Measurements from ENCODE around the gene ALDH1L2.
"Not testable (repeated sequence)": the region's sequence is repeated elsewhere in the genome, so short reads cannot be mapped to it uniquely, and the experiment has no call there.

ALDH1L2 gene

DNA sequence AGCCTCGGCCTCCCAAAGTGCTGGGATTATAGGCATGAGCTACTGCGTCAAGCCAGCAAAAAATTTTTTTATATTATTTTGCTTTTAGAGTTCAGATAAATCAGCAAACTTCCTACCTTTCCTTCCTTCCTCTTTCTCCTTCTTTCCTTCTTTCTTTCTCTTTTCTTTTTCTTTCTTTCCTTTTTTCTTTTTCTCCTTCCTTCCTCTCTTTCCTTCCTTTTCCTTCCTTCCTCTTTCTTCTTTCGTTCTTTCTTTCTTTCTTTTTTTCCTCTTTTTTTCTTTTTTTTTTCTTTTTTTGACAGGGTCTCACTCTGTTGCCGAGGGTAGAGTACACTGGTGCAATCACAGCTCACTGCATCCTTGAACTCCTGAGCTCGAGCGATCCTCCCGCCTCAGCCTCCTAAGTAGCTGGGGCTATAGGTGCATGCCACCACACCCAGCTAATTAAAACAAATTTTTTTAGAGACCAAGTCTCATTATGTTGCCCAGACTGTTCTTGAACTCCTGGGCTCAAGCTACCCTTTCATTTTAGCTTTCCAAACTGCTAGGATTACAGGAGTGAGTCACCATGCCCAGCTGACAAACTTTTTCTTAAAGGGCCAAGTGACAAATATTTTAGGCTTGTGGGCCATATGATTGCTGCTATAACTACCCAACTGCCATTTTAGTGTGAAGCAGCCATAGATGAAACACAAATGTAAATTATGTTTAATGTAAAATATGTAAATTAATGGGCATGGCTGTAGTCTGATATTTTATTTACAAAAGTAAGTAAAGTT, 16.1 kb upstream of the ALDH1L2 start:
- ChIA-PET CTCF (interaction anchor here (0.6 kb wide), 1 partner anchor 25 kb away, joined by 4 read pairs; no protein-coding TSS in a partner anchor), POLR2A (no interaction called here)
- DNase-seq (ENCODE audit: extremely low spot score), result no peak
- no peak for TF ChIP-seq L3MBTL2 (conservative IDR thresholded peaks at IDR 0.05)

DNA sequence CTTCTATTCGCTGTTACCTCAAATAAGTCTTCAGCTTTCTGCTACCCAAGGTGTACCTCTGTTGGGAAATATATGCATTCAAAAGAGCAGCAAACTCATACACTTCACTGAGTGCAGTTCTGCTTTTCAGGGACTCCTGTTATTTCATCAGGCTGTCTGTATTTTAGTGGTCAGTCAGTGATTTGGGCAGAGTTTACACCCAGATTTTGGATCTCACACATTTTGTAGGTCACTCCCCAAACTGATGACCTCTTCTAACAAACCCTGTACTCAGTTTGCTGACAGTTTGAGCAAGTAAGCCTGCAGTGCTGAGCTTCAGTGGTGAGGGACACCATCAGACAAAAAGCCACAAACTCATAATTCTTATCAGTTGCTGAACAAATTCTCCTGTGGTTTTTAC, 15.1 kb upstream of the ALDH1L2 start:
- TF ChIP-seq LEF1 (IDR thresholded peaks at IDR 0.05; ENCODE audit: borderline replicate concordance), result no peak
- TF ChIP-seq ZNF384 (IDR thresholded peaks at IDR 0.05), result no peak
- no peak for TF ChIP-seq FOXK2 (IDR thresholded peaks at IDR 0.05)
- no peak for TF ChIP-seq SUZ12 (IDR thresholded peaks at IDR 0.05)
- no peak for TF ChIP-seq BHLHE40 (IDR thresholded peaks at IDR 0.05; ENCODE audit: borderline replicate concordance)
- TF ChIP-seq HDGF (IDR thresholded peaks at IDR 0.05; ENCODE audit: borderline replicate concordance), result no peak
- no peak for TF ChIP-seq ELF4 (IDR thresholded peaks at IDR 0.05)
- TF ChIP-seq L3MBTL2 (conservative IDR thresholded peaks at IDR 0.05), result no peak
- TF ChIP-seq, protein P1, sequence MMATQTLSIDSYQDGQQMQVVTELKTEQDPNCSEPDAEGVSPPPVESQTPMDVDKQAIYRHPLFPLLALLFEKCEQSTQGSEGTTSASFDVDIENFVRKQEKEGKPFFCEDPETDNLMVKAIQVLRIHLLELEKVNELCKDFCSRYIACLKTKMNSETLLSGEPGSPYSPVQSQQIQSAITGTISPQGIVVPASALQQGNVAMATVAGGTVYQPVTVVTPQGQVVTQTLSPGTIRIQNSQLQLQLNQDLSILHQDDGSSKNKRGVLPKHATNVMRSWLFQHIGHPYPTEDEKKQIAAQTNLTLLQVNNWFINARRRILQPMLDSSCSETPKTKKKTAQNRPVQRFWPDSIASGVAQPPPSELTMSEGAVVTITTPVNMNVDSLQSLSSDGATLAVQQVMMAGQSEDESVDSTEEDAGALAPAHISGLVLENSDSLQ (IDR thresholded peaks at IDR 0.05), result no peak
- TF ChIP-seq NFRKB (IDR thresholded peaks at IDR 0.05), result no peak
- TF ChIP-seq ARNT (IDR thresholded peaks at IDR 0.05), result no peak
- no peak for TF ChIP-seq FOXA1 (IDR thresholded peaks at IDR 0.05)
- no peak for TF ChIP-seq CTBP1 (IDR thresholded peaks at IDR 0.05; ENCODE audit: borderline replicate concordance)
- no peak for TF ChIP-seq TARDBP (IDR thresholded peaks at IDR 0.05)
- no peak for TF ChIP-seq FOXM1 (IDR thresholded peaks at IDR 0.05; ENCODE audit: borderline replicate concordance)
- TF ChIP-seq SP1 (IDR thresholded peaks at IDR 0.05), result no peak
- DNase-seq (ENCODE audit: extremely low spot score), result no peak
- POLR2A ChIA-PET, result interaction anchor here (1.2 kb wide), 1 partner anchor 9 kb away, joined by 3 read pairs; the partner anchor contains the start of gene WASHC4
- CTCF ChIA-PET, result no interaction called here

DNA sequence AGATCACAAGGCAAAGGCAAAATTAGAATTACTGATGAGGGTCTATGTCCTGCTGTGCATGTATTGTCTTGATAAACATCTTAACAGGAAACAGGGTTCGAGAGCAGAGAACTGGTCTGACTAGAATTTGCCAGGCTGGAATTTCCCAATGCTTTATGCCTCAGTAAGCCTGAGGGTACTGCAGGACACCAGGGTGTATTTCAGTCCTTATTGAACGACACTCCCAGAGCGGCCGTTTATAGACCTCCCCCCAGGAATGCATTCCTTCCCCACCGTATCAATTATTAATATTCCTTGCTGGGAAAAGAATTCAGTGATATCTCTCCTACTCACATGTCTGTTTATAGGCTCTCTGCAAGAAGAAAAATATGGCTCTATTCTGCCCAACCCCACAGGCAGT, 11.1 kb upstream of the ALDH1L2 start:
- CTCF ChIA-PET; POLR2A ChIA-PET; DNase-seq (ENCODE audit: extremely low spot score): not testable (repeated sequence)

DNA sequence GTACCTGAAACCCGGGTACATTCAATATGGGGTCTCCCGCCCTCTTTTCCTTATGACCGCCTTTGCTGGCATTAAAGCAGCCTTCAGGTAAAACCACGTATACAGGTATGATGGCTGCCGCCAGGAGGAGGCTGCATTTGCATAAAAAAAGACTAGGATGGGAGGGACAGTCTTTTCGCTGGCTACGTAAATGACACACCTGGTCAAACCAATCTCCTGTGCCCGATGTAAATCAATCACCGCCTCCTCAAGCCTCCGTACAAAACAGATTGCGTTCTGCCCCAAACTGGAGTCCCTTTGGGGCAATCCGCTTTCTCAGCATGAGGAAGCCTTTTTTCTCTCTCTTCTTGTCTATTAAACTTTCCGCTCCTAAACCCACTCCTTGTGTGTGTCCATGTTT, 8.1 kb upstream of the ALDH1L2 start:
- ChIA-PET POLR2A (interaction anchor here (1.1 kb wide), 1 partner anchor 15 kb away, joined by 3 read pairs; the partner anchor contains the start of gene WASHC4), CTCF (no interaction called here)
- TF ChIP-seq FOXA1 (IDR thresholded peaks at IDR 0.05) (no peak), ARNT (IDR thresholded peaks at IDR 0.05) (no peak), SP1 (IDR thresholded peaks at IDR 0.05) (no peak), L3MBTL2 (conservative IDR thresholded peaks at IDR 0.05) (no peak), BHLHE40 (IDR thresholded peaks at IDR 0.05; ENCODE audit: borderline replicate concordance) (no peak), SUZ12 (IDR thresholded peaks at IDR 0.05) (no peak), ELF4 (IDR thresholded peaks at IDR 0.05) (no peak), FOXK2 (IDR thresholded peaks at IDR 0.05) (no peak), ZNF384 (IDR thresholded peaks at IDR 0.05) (no peak), HDGF (IDR thresholded peaks at IDR 0.05; ENCODE audit: borderline replicate concordance) (no peak), CTBP1 (IDR thresholded peaks at IDR 0.05; ENCODE audit: borderline replicate concordance) (no peak), NFRKB (IDR thresholded peaks at IDR 0.05) (no peak), FOXM1 (IDR thresholded peaks at IDR 0.05; ENCODE audit: borderline replicate concordance) (no peak), LEF1 (IDR thresholded peaks at IDR 0.05; ENCODE audit: borderline replicate concordance) (no peak), TARDBP (IDR thresholded peaks at IDR 0.05) (no peak)
- TF ChIP-seq, protein P1 (IDR thresholded peaks at IDR 0.05), result no peak
- DNase-seq (ENCODE audit: extremely low spot score), result no peak

DNA sequence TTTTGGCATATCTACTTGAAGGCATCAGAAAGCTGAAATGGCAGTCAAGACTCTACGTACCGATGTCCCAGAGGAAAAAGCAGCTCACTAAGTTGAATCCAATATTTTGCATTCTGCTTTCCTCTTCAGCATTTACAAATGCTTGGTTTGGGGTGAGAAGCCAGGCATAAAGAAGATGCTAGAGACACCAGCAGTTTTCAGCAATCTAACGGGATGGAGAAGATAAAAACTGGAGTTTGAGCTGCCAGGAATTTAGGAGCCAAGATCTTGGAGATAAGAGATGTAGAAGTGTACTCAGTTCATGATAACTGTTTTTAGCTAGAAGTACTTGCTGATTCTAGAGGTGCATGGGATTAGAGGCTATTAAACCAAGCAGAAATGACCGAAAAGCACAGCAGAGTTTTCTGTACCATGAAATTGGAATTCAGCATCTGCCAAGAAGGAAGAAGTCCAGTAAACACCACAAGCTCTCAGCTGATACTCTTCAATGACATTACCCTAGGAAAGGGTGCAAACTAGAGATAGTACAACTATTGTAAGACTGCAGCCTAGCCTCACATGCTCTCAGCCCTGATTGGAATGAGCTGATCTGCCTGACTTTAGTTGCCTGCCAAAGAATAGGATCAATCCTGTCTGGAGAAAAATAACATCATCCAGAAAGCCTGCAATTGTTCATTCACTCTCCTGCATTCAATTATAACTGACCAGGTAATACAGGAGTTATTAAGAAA, 7.4 kb upstream of the ALDH1L2 start:
- POLR2A ChIA-PET, result interaction anchor here (1.1 kb wide), 1 partner anchor 16 kb away, joined by 3 read pairs; the partner anchor contains the start of gene WASHC4
- TF ChIP-seq, protein P1 (IDR thresholded peaks at IDR 0.05), result no peak
- TF ChIP-seq ELF4 (IDR thresholded peaks at IDR 0.05), result no peak
- TF ChIP-seq FOXA1 (IDR thresholded peaks at IDR 0.05), result no peak
- no peak for TF ChIP-seq BHLHE40 (IDR thresholded peaks at IDR 0.05; ENCODE audit: borderline replicate concordance)
- TF ChIP-seq TARDBP (IDR thresholded peaks at IDR 0.05), result no peak
- TF ChIP-seq CTBP1 (IDR thresholded peaks at IDR 0.05; ENCODE audit: borderline replicate concordance), result no peak
- no peak for TF ChIP-seq ZNF384 (IDR thresholded peaks at IDR 0.05)
- no peak for TF ChIP-seq HDGF (IDR thresholded peaks at IDR 0.05; ENCODE audit: borderline replicate concordance)
- DNase-seq (ENCODE audit: extremely low spot score), result no peak
- CTCF ChIA-PET, result no interaction called here

DNA sequence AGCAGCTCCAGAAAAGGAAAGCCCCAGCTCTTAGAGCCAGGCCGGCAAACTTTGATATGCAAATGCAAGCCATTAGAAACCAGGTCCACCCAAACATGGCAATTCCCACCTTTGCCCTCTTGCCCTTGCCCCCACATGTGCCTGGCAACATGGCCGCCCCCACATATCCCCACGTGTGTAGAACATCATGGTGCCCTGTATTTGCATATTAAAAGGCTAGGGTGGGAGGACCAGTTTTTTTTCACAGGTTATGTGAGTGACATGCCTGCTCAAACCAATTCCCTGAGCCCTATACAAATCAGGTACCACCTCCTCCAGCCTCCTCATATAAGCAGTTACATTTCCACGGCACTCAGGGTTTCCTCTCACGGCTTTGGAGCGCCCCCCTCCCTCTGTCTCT, 6.1 kb upstream of the ALDH1L2 start:
- TF ChIP-seq FOXK2 (IDR thresholded peaks at IDR 0.05), result no peak
- DNase-seq (ENCODE audit: extremely low spot score), result no peak
- ChIA-PET POLR2A (no interaction called here), CTCF (no interaction called here)

All from HEK293T (cell line).